Measurements from ENCODE around the gene STX17.
"Not testable (repeated sequence)": the region's sequence is repeated elsewhere in the genome, so short reads cannot be mapped to it uniquely, and the experiment has no call there.

STX17 gene

DNA sequence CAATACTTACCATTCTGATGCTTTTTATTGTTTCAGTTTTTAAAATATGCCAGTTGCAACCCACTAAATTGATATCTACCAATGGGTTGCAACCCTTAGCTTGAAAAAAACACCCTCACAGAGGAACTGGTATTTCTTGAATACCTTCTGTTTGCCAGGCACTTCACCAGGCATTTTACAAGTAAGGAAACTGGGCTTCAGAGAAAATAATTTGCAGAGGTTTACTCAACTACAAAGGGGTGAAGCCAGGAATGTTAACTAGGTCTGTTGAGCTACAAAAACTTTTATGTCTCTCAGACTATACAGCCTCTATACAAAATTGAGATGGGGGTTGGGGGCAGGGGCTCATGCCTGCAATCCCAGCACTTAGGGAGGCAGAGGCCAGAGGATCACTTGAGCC, 65.0 kb downstream of the STX17 start:
- Histone ChIP-seq H3K9me3 (ENCODE audit: low read length) (no peaks in the 10 kb centered on the region), H3K36me3 (ENCODE audit: insufficient read depth, low read length) (peaks cover 27% of the 10 kb centered on the region), H3K27me3 (ENCODE audit: control insufficient read depth in 1 of 2, insufficient read depth in 2 of 2, low read length in 2 of 2) (no peaks in the 10 kb centered on the region), H3K4me1 (ENCODE audit: insufficient read depth, low read length) (no peaks in the 10 kb centered on the region), H3K4me3 (ENCODE audit: low read depth in 1 of 2, low read length in 2 of 2) (no peak overlapping the region), H3K9ac (ENCODE audit: low read length) (no peak overlapping the region), H3K27ac (ENCODE audit: low read depth, low read length) (no peak overlapping the region)

DNA sequence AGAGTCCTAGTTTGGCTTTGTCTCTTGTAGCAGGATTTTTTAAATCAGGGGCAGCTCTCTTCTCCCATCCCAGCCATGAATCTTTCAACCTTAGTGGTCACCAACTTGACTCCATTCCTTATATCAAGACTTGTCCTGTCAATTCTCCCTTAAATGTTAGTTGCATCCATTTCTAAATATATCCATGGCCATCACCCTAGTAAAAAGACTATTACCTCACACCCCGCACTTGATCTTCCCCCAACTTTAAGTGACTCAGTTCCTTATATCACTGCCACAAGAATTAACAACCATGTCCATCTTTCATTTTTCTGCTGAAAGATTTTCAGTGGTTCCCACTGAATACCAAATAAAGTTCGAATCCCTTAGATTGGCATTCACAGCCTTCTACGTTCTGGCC, 67.0 kb downstream of the STX17 start:
- no peak overlapping the region for H3K9ac ChIP-seq (ENCODE audit: low read length)
- H3K4me1 ChIP-seq (ENCODE audit: insufficient read depth, low read length): no peaks in the 10 kb centered on the region
- H3K4me3 ChIP-seq (ENCODE audit: low read depth in 1 of 2, low read length in 2 of 2): no peak overlapping the region
- H3K27me3 ChIP-seq (ENCODE audit: control insufficient read depth in 1 of 2, insufficient read depth in 2 of 2, low read length in 2 of 2): no peaks in the 10 kb centered on the region
- no peak overlapping the region for H3K27ac ChIP-seq (ENCODE audit: low read depth, low read length)
- peaks cover 18% of the 10 kb centered on the region for H3K36me3 ChIP-seq (ENCODE audit: insufficient read depth, low read length)
- no peaks in the 10 kb centered on the region for H3K9me3 ChIP-seq (ENCODE audit: low read length)

DNA sequence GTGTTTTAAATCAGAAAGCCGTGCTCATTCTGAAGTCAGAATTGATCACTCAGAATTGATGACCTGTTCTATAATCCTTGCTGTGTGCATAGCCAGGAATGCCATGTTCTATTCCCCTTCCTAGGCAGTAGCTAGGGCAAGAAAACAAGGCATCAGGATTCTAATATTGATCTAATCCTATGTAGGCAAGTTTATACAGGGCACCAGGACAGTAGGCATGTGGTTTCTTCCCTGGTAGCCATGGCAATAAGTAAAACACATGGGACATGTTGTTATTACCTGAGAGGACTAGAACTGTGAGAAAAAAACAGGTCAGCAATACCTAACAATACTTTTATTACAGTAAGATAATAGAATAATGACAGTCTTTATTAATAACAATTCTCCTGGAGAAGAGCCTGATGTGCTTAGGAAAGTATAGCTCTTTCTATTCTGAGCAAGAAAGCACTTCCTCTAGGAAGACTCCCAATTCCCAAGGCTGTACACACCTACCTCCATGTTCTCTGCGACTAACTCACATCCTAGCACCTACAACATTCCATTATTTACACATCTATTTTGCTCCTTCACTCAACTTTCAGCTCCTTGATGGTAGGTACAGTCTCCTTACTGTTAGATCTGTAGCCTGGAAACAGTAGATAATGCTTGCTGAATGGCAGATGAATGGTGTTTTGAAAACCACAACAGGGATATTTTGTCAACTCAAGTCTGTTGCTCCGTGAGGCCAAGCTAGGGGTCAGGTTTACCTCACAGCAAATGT, 70.8 kb downstream of the STX17 start:
- H3K9me3 ChIP-seq (ENCODE audit: low read length): no peaks in the 10 kb centered on the region
- no peaks in the 10 kb centered on the region for H3K4me1 ChIP-seq (ENCODE audit: insufficient read depth, low read length)
- no peaks in the 10 kb centered on the region for H3K27me3 ChIP-seq (ENCODE audit: control insufficient read depth in 1 of 2, insufficient read depth in 2 of 2, low read length in 2 of 2)
- H3K9ac ChIP-seq (ENCODE audit: low read length): no peak overlapping the region
- peaks cover 4% of the 10 kb centered on the region for H3K36me3 ChIP-seq (ENCODE audit: insufficient read depth, low read length)
- no peak overlapping the region for H3K4me3 ChIP-seq (ENCODE audit: low read depth in 1 of 2, low read length in 2 of 2)
- H3K27ac ChIP-seq (ENCODE audit: low read depth, low read length): no peak overlapping the region

DNA sequence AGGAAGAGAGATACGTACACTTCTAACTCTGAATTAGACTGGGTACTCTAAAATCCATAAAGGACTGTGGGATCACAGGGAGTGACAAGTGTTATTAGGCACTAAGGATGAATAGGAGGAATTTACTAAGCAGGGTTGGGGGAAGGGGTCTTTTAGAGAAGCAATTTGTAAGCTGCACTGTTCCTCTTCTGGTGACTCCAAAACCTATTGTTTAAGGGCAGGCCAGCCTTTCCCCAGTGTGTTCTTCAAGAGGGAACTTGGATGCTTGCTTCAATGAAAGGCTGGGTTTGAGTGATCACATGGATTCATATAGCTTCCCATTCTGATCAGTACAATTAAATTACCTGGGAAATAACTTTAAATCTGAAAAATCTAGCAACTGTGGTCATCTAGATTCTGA, 71.8 kb downstream of the STX17 start:
- Histone ChIP-seq H3K9ac (ENCODE audit: low read length) (no peak overlapping the region), H3K27ac (ENCODE audit: low read depth, low read length) (no peak overlapping the region), H3K4me1 (ENCODE audit: insufficient read depth, low read length) (no peaks in the 10 kb centered on the region), H3K27me3 (ENCODE audit: control insufficient read depth in 1 of 2, insufficient read depth in 2 of 2, low read length in 2 of 2) (no peaks in the 10 kb centered on the region), H3K36me3 (ENCODE audit: insufficient read depth, low read length) (peaks cover 4% of the 10 kb centered on the region), H3K4me3 (ENCODE audit: low read depth in 1 of 2, low read length in 2 of 2) (no peak overlapping the region), H3K9me3 (ENCODE audit: low read length) (no peaks in the 10 kb centered on the region)

DNA sequence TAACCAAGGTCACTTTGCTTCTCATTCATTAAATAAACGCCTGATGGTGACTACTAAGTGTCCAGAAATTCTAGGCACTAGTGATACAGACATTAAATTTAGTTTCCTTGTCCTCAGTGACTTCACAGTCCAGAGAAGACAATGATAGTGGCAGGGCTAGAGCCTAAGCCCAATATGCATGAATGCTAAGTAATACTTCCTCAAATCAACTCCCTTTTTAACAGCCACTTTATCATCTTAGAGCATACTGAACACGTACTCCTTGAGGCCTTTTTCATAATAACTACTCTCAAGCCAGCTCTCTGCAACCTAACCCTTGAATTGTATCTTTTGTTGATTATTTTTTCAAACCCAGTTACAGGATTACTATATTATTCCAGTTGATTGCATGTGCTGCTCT, 74.1 kb downstream of the STX17 start:
- H3K9me3 ChIP-seq (ENCODE audit: low read length): no peaks in the 10 kb centered on the region
- H3K36me3 ChIP-seq (ENCODE audit: insufficient read depth, low read length): peaks cover 10% of the 10 kb centered on the region
- H3K4me3 ChIP-seq (ENCODE audit: low read depth in 1 of 2, low read length in 2 of 2): no peak overlapping the region
- H3K27me3 ChIP-seq (ENCODE audit: control insufficient read depth in 1 of 2, insufficient read depth in 2 of 2, low read length in 2 of 2): no peaks in the 10 kb centered on the region
- no peak overlapping the region for H3K9ac ChIP-seq (ENCODE audit: low read length)
- H3K4me1 ChIP-seq (ENCODE audit: insufficient read depth, low read length): no peaks in the 10 kb centered on the region
- H3K27ac ChIP-seq (ENCODE audit: low read depth, low read length): no peak overlapping the region

DNA sequence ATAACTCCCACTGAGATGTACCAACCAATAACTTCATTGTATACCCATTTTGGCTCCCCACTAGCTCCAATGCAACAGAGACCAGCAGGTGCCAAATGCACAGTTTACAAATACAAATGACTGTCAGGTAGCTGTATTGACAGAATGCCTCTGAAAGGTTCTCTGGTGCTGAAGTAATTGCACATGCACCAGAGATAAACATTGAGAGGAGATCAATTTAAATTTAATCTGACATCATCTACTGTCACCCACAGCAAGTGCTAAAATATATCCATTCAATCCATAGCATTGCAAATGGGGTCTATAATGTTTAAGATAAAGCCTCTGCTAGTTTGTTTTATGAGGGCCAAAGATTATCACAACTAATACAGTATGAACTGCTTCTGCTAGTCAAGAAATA, 80.2 kb downstream of the STX17 start:
- H3K36me3 ChIP-seq (ENCODE audit: insufficient read depth, low read length): peaks cover 6% of the 10 kb centered on the region

DNA sequence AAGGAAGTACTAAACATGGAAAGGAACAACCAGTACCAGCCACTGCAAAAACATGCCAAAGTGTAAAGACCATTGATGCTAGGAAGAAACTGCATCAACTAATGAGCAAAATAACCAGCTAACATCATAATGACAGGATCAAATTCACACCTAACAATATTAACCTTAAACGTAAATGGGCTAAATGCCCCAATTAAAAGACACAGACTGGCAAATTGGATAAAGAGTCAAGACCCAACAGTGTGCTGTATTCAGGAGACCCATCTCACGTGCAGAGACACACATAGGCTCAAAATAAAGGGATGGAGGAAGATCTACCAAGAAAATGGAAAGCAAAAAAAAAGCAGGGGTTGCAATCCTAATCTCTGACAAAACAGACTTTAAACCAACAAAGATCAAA, 84.1 kb downstream of the STX17 start:
- H3K27me3 ChIP-seq (ENCODE audit: control insufficient read depth in 1 of 2, insufficient read depth in 2 of 2, low read length in 2 of 2): not testable (repeated sequence)

More for the DNA sequence above, 80.2 kb downstream of the STX17 start:
- Histone ChIP-seq H3K4me3 (ENCODE audit: low read depth in 1 of 2, low read length in 2 of 2) (no peak overlapping the region), H3K9me3 (ENCODE audit: low read length) (no peaks in the 10 kb centered on the region), H3K27me3 (ENCODE audit: control insufficient read depth in 1 of 2, insufficient read depth in 2 of 2, low read length in 2 of 2) (no peaks in the 10 kb centered on the region), H3K27ac (ENCODE audit: low read depth, low read length) (no peak overlapping the region), H3K9ac (ENCODE audit: low read length) (no peak overlapping the region), H3K4me1 (ENCODE audit: insufficient read depth, low read length) (no peaks in the 10 kb centered on the region)

DNA sequence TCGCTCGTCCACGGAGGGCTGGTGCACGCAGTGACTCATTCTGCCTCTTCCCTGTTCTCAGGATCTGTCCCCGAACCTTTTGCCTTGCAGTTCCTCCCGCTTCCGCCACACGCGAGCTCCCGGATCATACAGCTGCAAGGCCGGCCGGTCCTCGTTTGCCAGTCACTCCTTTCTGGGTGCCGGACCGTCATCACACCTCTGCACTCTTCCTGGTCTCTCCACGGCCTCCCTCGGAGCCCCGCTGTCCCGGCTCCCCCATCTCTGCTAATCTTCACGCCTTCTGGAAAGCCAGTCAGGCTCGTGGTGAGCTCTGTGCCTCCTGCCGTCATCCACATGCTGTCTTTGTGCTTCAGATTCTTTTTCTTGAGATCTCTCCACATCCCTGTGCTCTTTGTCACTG, 91.8 kb downstream of the STX17 start:
- H3K27ac ChIP-seq (ENCODE audit: low read depth, low read length): no peak overlapping the region
- H3K36me3 ChIP-seq (ENCODE audit: insufficient read depth, low read length): peaks cover 2% of the 10 kb centered on the region
- H3K9me3 ChIP-seq (ENCODE audit: low read length): no peaks in the 10 kb centered on the region
- no peak overlapping the region for H3K9ac ChIP-seq (ENCODE audit: low read length)
- no peaks in the 10 kb centered on the region for H3K4me1 ChIP-seq (ENCODE audit: insufficient read depth, low read length)
- no peaks in the 10 kb centered on the region for H3K27me3 ChIP-seq (ENCODE audit: control insufficient read depth in 1 of 2, insufficient read depth in 2 of 2, low read length in 2 of 2)
- no peak overlapping the region for H3K4me3 ChIP-seq (ENCODE audit: low read depth in 1 of 2, low read length in 2 of 2)

More for the DNA sequence above, 84.1 kb downstream of the STX17 start:
- H3K9me3 ChIP-seq (ENCODE audit: low read length); H3K9ac ChIP-seq (ENCODE audit: low read length); H3K4me1 ChIP-seq (ENCODE audit: insufficient read depth, low read length); H3K27ac ChIP-seq (ENCODE audit: low read depth, low read length); H3K4me3 ChIP-seq (ENCODE audit: low read depth in 1 of 2, low read length in 2 of 2); H3K36me3 ChIP-seq (ENCODE audit: insufficient read depth, low read length): not testable (repeated sequence)

DNA sequence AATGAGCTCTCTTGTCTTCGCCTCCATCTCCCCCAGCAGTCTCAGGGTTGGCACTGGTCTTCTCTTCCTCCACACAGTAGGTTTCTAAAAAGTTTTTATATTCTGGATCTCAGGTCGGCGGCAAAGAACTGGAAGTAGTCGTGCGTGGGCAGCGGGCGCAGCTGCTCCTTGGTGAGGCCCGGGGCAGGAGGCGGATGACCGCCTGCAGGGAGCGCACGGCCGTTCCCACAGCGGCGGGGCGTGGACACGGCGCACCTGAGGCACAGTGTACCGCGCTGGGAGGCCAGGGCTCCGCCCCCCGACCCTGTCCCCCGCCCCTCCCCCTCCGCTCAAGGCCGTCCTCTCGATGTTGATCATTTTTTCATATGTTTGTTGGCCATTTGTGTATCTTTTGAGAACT, 92.4 kb downstream of the STX17 start:
- Histone ChIP-seq H3K9me3 (ENCODE audit: low read length) (no peaks in the 10 kb centered on the region), H3K36me3 (ENCODE audit: insufficient read depth, low read length) (peaks cover 8% of the 10 kb centered on the region)

DNA sequence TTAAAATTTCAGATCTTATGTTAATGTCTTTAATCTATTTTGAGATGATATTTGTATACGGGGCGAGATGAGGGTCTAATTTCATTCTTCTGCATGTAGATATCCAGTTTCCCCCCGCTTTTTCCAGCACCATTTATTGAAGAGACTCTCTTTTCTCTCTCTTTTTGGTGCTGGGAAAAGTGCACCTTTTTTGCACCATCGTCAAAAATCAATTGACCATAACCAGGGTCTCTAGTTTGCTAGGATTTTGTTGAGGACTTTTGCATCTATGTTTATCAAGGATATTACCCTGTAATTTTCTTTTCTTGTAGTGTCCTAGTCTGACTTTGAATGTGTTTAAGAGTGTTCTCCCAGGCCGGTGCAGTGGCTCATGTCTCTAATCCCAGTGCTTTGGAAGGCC, 93.3 kb downstream of the STX17 start:
- H3K36me3 ChIP-seq (ENCODE audit: insufficient read depth, low read length): peaks cover 16% of the 10 kb centered on the region
- no peaks in the 10 kb centered on the region for H3K4me1 ChIP-seq (ENCODE audit: insufficient read depth, low read length)
- H3K9me3 ChIP-seq (ENCODE audit: low read length): no peaks in the 10 kb centered on the region
- H3K4me3 ChIP-seq (ENCODE audit: low read depth in 1 of 2, low read length in 2 of 2): no peak overlapping the region
- H3K27me3 ChIP-seq (ENCODE audit: control insufficient read depth in 1 of 2, insufficient read depth in 2 of 2, low read length in 2 of 2): no peaks in the 10 kb centered on the region
- H3K9ac ChIP-seq (ENCODE audit: low read length): no peak overlapping the region
- H3K27ac ChIP-seq (ENCODE audit: low read depth, low read length): no peak overlapping the region

More for the DNA sequence above, 92.4 kb downstream of the STX17 start:
- Histone ChIP-seq H3K27ac (ENCODE audit: low read depth, low read length) (no peak overlapping the region), H3K9ac (ENCODE audit: low read length) (no peak overlapping the region), H3K4me3 (ENCODE audit: low read depth in 1 of 2, low read length in 2 of 2) (no peak overlapping the region), H3K4me1 (ENCODE audit: insufficient read depth, low read length) (no peaks in the 10 kb centered on the region), H3K27me3 (ENCODE audit: control insufficient read depth in 1 of 2, insufficient read depth in 2 of 2, low read length in 2 of 2) (no peaks in the 10 kb centered on the region)

DNA sequence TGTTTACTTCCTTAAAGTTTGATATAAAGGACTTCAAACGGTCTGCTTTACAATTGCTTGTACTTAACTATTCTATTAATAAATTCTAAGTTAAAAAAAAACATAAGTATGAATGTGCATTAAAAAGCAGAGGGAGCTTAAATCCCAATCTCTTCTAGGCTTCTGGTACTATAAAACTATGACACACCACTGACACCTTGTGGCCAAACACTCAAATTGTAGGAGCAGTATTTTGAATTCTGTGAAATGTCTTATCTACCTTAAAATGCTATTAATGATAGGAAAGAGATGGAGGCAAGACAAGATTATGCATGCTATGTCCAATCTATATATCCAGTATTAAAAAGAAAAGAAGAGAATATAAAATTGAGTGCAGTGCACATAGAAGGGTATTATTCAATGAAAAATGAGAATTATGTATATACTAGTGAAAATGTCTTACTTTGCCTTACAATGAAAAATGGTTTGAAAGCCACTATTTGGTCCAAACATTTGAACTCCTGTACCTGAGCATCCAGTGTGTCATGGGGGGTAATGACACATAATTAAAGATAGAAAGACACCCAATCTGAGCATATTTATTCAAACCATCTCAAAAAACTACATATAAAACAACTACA, 104.7 kb downstream of the STX17 start:
- Histone ChIP-seq H3K27me3 (ENCODE audit: control insufficient read depth in 1 of 2, insufficient read depth in 2 of 2, low read length in 2 of 2) (no peaks in the 10 kb centered on the region), H3K4me3 (ENCODE audit: low read depth in 1 of 2, low read length in 2 of 2) (no peak overlapping the region), H3K27ac (ENCODE audit: low read depth, low read length) (no peak overlapping the region), H3K9me3 (ENCODE audit: low read length) (no peaks in the 10 kb centered on the region), H3K9ac (ENCODE audit: low read length) (no peak overlapping the region), H3K4me1 (ENCODE audit: insufficient read depth, low read length) (no peaks in the 10 kb centered on the region), H3K36me3 (ENCODE audit: insufficient read depth, low read length) (peaks cover 6% of the 10 kb centered on the region)

DNA sequence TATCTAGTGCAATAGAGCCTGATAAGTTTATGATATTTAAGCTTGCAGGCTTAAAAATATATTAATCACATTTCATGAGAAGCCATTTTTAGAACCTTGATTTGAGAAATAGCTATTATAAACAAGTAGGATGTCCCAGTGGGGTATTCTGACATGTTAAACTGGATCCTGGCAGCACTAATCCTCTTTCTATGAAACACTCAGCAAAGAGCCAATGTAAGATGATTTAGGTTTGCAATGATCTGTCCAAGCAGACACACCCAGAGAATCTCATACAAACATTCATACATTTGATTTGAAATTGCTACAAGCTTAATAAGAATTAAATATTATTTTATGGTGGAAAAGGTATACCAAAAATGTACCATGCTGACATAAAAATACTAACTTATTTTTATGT, 105.8 kb downstream of the STX17 start:
- Histone ChIP-seq H3K9me3 (ENCODE audit: low read length) (no peaks in the 10 kb centered on the region), H3K4me1 (ENCODE audit: insufficient read depth, low read length) (no peaks in the 10 kb centered on the region), H3K4me3 (ENCODE audit: low read depth in 1 of 2, low read length in 2 of 2) (no peak overlapping the region), H3K36me3 (ENCODE audit: insufficient read depth, low read length) (peaks cover 7% of the 10 kb centered on the region), H3K9ac (ENCODE audit: low read length) (no peak overlapping the region), H3K27me3 (ENCODE audit: control insufficient read depth in 1 of 2, insufficient read depth in 2 of 2, low read length in 2 of 2) (no peaks in the 10 kb centered on the region), H3K27ac (ENCODE audit: low read depth, low read length) (no peak overlapping the region)

Measured in muscle layer of colon (tissue), 2 donors.